NK-92 treated with Interleukin-12 subunit alpha and Interleukin-12 subunit beta, amount 100 ng/mL, for 24 hours (cell line): ENCODE results near the gene INS.
"Not testable (repeated sequence)": the region's sequence is repeated elsewhere in the genome, so short reads cannot be mapped to it uniquely, and the experiment has no call there.

Experiments used
- DNase-seq: peaks from one replicate; lab custom pipeline; 2025; lab: John Stamatoyannopoulos, UW

The INS gene

GRCh38 chr11:2131371-2132236 is 29.4 kb downstream of the INS start:
- no peak for DNase-seq

- no peak for DNase-seq
These were observed 30.1 kb downstream of the INS start for GRCh38 chr11:2130881-2131352.

- DNase-seq = no peak
These were observed 31.2 kb downstream of the INS start for GRCh38 chr11:2129699-2130366.

GRCh38 chr11:2129308-2129698 is 31.7 kb downstream of the INS start:
- DNase-seq = no peak

GRCh38 chr11:2128511-2129307 is 32.3 kb downstream of the INS start:
- DNase-seq = no peak

GRCh38 chr11:2128130-2128510 is 32.9 kb downstream of the INS start:
- DNase-seq = no peak

- DNase-seq = no peak
These were observed 33.4 kb downstream of the INS start for GRCh38 chr11:2127482-2128129.

- no peak for DNase-seq
These were observed 34.4 kb downstream of the INS start for GRCh38 chr11:2126520-2127085.

- DNase-seq = not testable (repeated sequence)
These were observed 36.1 kb downstream of the INS start for GRCh38 chr11:2124736-2125484.

- DNase-seq = no peak
These were observed 37.4 kb downstream of the INS start for GRCh38 chr11:2123628-2123960.

- no peak for DNase-seq
These were observed 37.9 kb downstream of the INS start for GRCh38 chr11:2122907-2123627.

GRCh38 chr11:2122222-2122906 is 38.6 kb downstream of the INS start:
- DNase-seq = no peak

GRCh38 chr11:2121227-2122130 is 39.5 kb downstream of the INS start:
- DNase-seq = no peak

- DNase-seq = no peak
These were observed 40.5 kb downstream of the INS start for GRCh38 chr11:2120359-2121100.

- DNase-seq = no peak
These were observed 42.3 kb downstream of the INS start for GRCh38 chr11:2118677-2119076.

GRCh38 chr11:2116680-2117079 is 44.3 kb downstream of the INS start:
- no peak for DNase-seq

GRCh38 chr11:2115308-2115707 is 45.7 kb downstream of the INS start:
- DNase-seq = no peak
